ENCODE measurements around the gene ERCC6L2.

DNA sequence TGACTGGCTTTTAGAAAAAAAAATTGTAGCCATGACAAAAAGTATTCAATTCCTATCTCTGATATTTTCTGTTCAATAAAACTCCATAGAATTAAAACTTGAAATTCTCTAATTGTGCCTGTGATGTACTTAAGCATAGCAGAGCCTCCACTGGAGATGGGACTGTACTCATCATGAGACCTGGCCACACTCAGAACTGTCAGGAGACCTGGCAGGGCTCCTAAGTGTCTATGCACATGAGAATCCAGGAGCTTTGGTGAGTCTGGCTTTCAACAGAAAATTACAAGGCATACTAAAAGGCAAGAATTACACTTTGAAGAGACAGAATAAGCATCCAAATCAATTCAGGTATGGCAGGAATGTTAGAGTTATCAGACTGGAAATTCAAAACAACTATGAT lies 26.7 kb upstream of the ERCC6L2 start:
- TF ChIP-seq CTCF (IDR thresholded peaks at IDR 0.05; ENCODE audit: low read depth, low read length) (no peak), EZH2phosphoT487 (IDR thresholded peaks at IDR 0.05; ENCODE audit: low read depth) (no peak)
